GM21515 (cell line): Measurements from ENCODE around the gene ROS1.
"Not testable (repeated sequence)": the region's sequence is repeated elsewhere in the genome, so short reads cannot be mapped to it uniquely, and the experiment has no call there.

ENCODE experiments used
- ATAC-seq: cut with Tn5 transposase; IDR thresholded peaks from one replicate; pipeline ENCODE4 v1.9.1; 2021; ENCODE audit not compliant: unreplicated experiment

The ROS1 gene

DNA sequence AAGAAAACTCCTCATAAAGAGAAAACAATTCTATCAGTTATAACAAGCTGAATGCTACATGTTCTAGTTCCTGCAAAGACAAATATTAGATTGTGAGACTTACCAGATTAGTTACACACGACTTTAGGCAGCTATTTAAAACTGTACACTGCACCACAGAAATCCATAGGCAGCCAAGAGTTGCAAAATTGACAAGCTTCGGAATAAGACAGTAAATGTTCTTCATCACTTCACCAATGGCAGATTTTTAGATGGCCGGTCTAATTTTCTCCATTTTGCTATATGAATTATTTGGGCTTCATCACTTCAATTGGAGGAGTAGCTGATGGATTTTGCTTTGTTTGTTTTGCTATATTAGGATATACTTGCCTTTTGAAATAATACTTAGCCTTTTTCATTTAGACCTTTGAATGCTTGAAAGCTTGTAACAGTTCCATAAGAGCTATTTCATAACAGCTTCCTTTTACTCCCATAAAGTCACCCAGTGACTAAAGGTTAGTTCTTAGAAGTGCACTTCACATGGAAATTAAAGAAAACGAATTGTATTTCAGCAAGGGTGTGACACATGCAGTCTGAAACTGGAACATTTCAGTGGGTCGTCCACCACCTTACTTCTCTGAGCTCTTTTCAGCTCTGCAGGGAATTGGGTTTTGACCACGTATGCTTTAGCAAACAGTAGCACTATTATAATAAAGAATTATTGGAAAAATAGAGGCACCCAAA is at the start of gene ROS1:
ROS1 (minus strand) TSS at position 512 of the 723 bp plus-strand sequence; CDS start at position 226, 286 bp downstream.
- ATAC-seq = no peak

DNA sequence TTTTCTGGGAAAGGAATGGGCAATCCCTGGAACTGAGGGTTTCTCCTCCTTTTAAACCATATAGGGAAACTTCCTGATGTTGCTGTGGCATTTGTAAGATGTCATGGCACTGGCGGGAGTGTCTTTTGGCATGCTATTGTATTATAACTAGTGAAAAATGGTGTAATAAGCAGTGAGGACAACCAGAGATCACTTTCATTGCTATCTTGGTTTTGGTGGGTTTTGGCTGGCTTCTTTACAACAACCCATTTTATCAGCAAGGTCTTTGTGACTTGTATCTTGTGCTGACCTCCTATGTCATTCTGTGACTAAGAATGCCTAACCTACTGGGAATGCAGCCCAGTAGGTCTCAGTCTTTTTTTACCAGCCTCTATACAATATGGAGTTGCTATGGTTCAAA is 47.7 kb upstream of the ROS1 start:
- ATAC-seq = no peak

DNA sequence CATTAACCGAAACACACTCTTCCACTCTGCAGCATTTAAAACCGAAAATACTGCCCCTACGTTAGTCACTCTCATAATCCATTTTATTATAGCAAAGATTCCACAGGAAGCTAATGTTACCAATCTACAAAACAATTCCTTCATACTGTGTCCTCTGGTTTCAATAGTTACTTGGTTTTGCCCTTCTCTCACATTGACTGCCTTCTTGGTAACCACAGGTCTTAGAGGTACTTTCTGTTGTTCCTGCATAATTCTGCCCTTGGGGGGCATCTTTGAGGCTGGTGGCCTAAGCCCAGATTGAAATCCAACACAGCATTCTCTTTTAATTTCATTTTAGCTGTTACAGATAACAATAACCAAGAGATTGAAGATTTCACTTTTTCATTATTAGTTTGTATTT is 46.9 kb upstream of the ROS1 start:
- ATAC-seq = no peak

DNA sequence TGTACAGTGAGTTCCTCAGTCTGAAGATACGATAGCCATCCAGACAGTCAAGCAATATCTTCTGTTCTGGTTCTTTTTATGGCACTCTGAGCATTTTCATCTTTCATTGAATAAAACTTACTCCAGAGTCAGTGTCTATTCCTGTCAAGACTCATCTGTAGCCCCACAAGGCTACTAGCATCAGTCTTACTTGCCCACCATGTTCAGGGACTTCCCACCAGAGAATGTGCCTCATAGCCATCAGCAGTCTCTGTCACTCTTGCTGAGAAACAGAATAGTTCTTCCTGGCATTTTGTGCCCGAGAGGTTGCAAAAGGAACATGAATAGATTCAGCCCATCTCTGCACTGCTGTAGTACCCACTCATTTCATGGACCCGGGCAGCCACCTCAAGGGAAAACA is 44.0 kb upstream of the ROS1 start:
- ATAC-seq = no peak

DNA sequence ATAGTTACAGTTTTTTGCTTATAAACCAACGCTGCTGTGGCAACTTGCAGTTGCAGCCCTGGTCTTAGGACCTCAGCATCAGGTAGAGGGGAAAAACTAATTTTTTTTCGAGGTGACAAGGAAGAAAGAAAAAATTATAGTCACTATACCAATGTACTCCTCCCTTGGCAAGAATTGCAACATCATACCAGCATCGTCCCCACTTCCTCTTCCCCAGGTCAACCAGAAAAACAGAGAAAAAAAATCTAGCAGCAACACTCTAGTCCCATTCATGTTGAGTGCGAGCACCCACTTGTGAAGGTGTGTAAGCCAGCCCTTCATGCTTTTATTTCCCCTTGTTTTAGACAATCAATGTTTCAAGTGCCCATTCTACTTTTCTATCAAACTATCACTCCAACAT is 43.6 kb upstream of the ROS1 start:
- no peak for ATAC-seq

DNA sequence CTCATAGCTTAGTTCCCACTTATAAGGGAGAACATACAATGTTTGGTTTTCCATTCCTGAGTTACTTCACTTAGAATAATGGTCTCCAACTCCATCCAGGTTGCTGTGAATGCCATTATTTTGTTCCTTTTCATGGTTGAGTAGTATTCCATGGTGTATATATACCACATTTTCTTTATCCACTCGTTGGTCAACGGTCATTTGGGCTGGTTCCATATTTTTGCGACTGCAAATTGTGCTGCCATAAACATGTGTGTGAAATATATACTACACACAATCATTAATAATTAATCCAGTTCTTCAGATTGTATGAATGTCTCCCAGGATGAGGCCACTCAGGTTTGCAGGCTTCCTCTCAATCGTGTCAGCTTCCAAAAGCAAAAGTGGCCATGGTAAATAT is 42.8 kb upstream of the ROS1 start:
- ATAC-seq = not testable (repeated sequence)

DNA sequence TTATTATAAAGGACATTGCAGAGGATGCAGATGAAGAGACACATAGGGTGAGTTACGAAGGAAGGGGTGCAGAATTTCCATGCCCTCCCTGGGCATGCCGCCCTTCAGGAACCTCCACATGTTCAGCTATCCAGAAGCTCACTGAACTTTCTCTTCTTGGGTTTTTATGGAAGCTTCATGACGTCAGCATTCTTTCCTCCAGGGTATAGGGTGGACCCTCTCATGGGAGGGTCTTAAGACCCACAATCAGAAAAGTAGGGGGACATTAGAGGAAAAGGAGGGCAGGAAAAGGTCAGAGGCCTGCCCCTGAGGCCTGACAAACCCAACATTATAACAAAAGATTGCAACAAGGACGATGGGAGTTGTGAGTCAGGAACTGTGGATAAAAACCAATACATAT is 42.1 kb upstream of the ROS1 start:
- no peak for ATAC-seq

DNA sequence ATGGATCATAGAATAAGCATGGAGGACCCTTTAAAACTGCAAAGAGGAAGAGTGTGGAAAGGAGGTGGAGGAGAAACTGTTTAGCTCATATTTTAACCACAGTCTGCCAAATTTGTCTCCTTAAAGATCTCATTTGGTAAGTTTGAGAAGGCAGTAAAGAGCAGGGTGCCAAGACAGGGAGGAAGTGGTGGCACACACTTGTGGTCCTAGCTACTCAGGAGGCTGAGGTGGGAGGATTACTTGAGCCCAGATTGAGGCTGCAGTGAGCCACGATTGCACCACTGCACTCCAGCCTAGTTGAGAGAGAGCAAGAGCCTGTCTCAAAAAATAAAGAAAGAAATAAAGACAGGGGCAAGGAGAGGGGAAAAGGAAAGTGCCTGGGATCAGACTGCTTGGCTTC is 39.9 kb upstream of the ROS1 start:
- ATAC-seq = no peak

DNA sequence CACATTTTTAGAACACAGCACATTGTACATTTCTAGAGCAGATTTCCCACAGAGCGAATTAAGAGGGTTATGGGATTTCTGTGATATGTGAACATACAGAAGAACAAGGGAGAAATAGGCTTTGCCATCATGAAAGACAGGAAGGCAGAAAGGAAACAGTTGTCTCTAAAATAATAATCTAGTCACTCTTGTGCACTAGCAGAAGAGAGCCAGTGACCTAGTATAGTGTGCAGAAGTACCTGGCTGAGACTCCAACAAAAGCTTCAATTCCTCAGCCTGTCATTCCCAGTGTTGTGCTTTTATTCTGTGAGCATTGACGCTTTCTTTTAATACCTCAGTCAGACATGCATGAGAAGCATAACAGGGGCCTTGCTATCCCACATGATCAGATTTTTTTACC is 39.0 kb upstream of the ROS1 start:
- no peak for ATAC-seq

DNA sequence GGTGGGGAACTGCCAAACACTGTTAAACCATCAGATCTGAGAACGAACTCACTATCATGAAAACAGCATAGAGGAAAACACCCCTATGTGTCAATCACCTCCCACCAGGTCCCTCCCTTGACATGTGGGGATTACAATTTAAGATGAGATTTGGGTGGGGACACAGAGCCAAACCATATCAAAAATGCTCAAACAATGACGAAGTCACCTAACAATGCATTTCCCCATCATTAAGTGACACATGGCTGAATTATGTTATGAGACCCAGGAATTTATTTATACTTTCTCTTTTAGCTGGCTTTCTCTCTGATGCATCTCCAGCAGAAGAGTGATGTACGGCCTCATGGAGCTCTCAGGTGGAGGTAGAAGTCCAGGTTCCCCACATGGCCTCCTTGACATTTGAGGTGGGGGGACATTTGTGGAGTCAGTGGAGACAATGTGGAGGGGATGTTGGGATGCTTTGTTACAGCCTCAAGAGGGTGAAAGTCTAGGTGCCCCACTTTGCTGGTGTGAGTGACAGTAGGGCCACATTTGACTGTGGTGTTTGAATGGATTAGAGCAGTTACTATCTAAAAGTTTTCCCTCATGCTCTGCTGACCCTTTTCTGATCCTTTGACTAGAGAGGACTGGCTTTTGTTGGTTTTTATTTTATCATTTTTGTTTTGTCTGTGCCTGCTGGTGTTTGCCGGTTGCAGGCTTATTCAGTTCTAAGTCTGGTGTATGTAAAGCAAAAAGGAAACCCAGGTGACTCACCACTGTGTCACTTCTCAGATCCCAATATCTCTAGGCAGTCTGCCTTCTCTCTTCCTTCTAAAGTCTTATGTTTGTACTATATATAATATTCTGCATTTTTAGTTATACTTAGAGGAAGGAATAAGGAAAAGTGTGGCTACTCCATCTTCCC is 38.3 kb upstream of the ROS1 start:
- no peak for ATAC-seq

DNA sequence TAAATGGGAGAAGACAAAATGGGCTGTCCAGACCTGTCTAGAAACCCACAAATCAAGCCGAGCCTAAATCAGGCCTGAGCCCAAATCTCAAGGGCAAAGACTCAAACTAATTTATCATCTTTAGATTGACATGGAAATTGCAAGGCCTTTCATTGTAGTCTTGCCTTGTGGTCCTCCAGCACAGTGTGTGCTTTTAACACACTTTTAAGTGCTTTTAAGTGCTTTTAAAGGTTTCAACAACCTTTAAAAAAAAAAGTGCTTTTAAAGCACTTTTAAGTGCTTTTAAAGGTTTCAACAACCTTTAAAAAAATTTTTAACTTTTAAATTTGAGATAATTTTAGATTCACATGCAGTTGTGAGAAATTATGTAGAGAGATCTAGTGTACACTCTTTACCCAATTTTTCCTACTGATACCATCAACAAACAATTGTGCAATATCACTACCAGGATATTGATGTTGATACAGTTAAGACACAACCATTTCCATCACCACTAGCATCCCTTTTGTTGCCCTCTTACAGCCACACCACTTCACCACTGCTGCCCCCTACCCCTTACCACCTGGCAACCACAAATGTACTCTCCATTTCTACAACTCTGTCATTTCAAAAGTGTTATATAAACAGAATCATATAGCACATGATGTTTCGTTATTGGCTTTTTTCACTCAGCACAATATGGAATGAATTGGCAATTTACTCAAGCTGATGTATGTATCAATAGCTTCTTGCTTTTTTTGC is 33.6 kb upstream of the ROS1 start:
- ATAC-seq = no peak

DNA sequence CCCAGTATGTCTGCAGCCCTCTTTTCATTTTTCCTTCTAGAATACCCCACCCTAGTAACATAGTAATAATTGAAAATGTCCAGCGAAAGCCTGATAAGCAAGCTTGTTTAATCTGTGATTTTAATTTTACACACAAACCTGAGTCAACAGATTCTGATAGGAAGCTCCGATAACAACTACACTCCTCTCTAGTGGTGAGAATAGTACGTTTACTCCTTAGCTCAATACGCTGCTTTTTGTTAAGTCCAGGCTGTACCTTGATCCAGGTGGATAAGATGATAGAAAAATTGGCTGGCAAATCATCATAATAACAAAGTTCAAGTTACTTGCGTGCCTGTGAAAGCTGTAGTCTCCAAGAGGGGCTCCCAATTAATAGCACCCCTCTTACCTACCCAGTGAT is 31.3 kb upstream of the ROS1 start:
- no peak for ATAC-seq

DNA sequence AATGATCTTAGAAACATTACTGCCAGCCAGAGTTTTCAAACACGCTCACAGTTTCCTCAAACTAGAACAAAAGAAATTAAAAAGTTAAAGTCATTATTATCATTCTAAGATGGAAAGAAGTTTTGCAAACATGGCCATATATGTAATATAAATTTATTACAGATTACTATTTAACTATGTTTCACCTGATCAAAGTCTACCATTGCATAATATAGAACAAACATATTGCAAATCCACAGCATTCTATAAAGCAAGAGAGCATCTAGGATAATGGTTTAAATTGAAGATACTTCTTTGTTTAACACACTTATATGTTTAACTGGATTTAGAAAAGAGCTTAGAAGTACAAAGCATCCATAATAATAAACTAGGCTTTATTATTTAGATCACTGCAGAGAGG is 30.5 kb upstream of the ROS1 start:
- no peak for ATAC-seq

DNA sequence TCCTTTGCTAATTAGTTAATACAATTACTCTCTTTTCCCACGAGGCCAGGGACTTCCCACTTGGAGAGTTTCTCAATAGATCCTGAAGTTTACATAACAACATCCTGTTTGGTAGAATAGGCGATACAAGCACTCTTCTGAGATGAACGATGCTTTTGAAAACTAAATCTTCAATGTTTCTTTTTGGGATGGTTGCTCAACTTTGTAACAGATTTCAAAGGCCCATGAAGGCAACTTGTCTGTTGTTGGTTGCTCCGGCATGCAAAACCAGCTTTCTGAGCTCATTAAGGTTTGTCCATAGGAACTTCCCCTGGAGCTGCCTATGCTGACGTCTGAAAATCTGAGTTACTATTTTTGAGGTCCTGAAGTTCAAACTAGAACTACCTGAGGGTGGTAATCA is 25.9 kb upstream of the ROS1 start:
- no peak for ATAC-seq

DNA sequence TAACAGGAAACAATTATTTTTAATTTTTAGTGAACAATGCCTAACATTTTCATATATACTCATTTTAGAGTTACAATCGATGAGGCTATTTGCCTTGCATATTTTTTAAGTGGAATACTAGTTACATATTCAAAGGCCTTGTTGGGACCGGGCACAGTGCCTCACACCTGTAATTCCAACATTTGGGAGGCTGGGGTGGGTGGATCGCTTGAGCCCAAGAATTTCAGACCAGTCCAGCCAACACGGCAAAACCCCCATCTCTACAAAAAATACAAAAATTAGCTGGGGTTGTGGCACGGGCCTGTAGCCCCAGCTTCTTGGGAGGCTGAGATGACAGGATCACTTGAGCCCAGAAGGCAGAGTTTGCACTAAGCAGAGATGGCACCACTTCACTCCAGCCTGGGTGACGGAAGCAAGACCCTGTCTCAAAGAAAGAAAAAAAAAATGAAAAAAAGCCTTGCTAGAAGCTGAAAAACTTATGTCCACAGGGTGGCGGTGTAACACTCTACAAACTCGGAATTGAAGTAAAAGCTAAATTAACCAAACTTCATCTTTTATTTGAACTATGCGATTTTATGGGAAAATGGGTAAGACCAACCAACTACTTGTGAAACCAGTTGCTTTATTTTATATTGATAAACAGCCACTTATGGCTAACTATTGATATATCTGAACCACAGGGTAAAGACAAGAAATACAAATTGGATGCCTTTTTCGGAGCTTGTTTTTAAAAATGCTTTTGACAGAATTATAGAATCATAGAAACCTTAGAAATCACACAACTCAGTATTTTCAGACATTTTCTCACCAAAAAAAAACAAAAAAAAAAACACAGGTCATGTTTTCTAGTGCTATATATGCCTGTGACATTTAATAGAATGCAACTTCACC is 24.1 kb upstream of the ROS1 start:
- ATAC-seq = no peak

DNA sequence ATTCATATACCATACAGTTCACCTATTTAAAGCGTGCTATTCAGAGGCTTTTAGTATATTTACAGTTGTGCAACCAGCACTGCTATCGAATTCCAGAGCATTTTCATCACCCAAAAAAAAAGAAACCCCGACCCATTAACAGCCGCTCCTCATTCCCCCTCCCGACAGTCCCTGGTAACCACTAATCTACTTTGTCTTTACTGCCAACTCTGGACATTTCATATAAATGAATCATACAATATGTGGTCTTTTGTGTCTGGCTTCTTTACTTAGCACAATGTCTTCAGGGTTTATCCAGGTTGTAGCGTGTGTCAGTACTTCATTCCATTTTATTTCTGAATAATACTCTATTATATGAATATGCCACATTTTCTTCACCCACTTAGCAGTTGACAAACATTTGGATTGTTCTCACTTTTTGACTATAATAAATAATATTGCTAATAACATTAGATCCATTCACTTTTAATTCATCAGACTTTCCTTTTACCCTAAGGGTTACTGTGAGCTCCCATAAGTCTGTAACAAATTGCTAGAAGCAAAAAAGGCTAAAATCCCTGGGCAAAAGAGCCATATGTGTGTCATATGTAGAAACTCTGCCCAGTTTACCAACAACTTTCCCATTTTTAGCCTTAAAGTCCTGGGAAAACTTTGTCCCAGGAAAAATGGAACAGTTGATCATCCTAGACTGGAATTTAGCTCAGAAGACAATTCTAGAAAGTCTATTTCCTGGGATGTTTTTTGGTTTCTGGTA is 23.2 kb upstream of the ROS1 start:
- no peak for ATAC-seq

DNA sequence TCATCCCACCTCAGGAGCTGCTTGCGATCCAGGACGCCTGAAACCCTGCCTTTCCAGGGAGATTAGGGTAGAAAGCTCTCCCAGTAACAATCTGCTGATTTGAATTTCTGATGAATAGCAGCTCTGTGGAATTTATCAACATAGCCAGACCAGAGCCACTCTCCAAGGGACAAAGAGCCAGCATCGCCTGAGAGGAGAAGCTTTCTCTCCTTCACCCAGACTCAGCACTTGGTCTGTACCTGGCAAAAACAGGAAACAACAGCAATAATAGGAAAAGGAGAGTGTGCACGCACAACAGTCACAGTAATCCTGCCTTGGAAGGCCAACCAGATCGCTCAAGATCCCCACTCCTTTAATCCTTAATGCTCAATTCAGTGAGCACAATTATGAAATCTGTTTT is 22.3 kb upstream of the ROS1 start:
- ATAC-seq = no peak

DNA sequence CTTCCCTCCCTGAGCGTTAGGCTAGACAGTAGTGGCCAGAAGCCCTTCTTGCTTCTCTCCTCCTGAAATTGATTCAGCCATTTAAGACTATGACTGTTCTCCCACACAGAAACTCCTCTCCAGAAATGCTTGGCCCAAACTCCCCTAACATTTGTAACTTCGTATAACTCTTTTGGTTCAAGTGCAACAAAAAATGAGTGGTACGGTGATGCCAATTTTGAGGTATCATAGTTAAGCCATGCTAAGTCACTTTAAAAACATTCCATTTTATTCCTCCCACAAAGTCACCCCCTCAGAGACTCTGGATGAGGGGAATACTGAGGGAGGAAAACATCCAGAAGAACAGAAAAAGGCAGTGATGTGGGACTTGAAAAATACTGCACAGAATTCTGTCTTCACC is 21.1 kb upstream of the ROS1 start:
- ATAC-seq = no peak

DNA sequence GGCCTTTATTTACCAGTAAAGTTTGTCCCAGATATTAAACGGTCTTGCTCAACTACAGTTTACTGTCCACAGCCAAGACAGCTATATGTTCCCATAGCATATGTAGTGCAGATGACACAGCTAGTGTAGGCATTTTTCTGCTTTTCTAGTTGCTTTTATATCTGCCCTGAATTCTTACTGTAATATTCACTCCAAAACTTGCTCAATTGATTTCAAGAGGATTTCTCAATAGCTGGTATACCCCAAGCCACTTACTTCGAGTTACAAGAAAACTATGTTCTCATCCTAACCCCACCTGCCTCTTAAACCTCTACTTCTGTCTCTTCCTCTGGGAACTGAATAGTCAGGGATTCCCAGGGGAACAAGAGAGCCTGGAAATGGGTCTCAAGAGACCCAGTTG is 18.9 kb upstream of the ROS1 start:
- no peak for ATAC-seq

DNA sequence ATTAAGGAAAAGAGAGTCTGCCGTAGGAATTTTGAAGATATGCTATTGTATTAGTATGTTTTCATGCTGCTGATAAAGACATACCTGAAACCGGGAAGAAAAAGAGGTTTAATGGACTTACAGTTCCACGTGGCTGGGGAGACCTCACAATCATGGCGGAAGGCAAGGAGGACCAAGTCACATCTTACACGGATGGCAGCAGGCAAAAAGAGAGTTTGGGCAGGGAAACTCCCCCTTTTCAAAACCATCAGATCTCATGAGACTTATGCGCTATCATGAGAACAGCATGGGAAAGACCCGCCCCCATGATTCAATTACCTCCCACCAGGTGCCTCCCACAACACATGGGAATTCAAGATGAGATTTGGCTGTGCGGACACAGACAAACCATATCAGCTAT is 16.6 kb upstream of the ROS1 start:
- not testable (repeated sequence) for ATAC-seq
